CD1c-positive myeloid dendritic cell (primary cell): Measurements from ENCODE around the gene PHACTR3.
"Not testable (repeated sequence)": the region's sequence is repeated elsewhere in the genome, so short reads cannot be mapped to it uniquely, and the experiment has no call there.

Experiments used
- DNase-seq: peaks from one replicate; pipeline ENCODE4 v3.0.0-alpha.2; 2016; ENCODE audit errors: extremely low spot score

The PHACTR3 gene

DNA sequence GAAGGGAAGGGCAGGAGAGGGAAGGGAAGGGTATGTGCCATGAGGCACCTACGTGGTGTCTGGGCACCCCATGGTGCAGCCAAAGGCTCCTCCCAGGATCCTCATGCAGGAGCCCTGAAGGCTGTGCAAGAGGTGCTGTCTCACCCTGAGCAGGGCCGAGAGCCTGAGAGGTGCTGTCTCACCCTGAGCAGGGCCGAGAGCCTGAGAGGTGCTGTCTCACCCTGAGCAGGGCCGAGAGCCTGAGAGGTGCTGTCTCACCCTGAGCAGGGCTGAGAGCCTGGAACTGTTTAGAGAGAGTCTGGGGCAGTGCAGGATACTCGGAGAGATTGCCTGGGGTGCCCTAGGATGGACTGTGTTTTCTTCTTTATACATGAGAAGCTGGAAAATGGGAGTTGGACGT, 14.2 kb downstream of the PHACTR3 start:
- not testable (repeated sequence) for DNase-seq

DNA sequence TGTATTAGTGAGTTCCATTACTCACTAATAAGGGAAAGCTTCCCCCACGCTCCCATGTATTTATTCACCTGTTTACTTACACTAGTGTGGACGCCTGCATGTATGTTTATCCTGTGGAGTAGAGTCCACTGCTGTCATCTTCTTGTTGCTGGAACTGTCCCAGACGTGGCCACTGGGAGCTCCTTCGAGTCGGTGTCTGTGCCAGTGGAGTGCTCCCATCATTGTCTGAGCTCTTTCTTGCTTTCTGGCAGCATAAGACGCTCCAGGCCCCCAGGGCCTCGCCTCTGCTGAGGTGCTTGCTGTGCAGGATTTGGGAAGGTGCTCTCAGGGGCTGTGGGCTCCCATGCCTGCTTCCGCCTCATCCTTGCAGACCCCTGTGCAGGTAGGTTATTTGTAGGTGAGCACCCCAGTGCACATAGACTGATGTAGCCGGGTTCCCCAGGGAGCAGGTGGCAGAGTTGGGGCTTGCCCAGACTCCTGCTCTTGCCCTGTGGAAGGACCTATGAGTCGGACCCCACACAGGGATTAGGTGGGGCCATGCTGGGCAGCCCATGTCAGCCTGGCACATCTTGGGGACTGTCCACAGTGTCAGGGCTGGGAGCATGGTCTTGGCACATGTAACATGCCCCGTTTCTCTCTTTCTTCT, 16.6 kb downstream of the PHACTR3 start:
- no peak for DNase-seq

DNA sequence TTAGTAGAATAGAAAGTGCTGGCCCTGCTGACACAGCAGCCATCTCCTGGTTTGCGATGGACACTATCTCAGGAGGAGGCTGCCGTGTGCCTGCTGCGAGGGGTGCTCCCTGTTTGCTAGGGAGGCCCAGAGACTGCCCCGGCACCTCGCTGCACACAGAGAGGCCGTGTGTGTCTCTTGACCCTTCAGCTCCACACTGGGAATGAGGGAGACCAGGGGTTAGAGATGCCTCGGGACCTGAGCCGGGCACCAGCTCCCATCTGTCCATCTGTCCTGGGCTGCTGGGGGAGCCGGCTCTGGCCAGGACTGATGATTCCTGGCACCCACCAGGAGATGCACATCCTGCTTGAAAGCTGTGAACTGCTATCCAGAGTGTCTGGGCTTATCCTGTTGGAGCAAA, 18.2 kb downstream of the PHACTR3 start:
- no peak for DNase-seq

DNA sequence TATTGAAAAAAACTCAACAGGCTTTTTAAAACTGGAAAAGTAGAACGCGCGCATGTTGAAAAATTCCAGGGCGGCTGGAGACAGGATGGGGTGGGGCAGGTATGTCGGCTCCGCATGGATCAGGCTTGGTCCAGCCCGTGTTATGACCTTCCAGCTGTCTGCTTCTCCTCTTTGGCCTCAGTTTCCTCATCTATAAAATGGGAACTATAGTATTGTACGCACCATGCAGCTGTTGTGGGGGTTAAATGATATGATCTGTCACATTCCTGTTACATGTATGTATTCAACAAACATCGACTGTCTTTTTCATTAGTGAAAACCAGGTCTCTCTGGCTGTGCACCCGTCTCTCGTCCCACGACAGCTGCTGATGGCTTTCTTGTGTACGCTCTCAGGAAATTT, 18.8 kb downstream of the PHACTR3 start:
- no peak for DNase-seq

DNA sequence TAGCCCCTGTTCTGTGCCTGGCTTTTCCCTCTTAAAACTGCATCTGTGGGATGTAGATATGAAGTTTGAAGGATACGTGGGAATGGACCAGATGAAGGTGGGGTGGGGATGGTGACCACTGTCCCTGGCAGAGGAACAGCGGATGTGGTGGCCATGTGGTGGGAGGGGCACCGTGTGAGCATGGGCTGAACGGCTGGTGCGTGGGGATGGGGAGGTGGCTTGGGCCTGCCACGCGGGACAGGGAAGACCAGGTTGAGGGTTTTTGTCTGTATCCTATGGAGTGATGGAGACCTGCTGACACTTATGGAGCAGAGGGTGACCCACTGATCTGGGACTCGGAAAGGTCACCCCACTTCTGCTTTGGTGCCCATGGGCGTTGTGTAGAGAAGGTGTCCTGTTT, 19.2 kb downstream of the PHACTR3 start:
- DNase-seq: no peak

DNA sequence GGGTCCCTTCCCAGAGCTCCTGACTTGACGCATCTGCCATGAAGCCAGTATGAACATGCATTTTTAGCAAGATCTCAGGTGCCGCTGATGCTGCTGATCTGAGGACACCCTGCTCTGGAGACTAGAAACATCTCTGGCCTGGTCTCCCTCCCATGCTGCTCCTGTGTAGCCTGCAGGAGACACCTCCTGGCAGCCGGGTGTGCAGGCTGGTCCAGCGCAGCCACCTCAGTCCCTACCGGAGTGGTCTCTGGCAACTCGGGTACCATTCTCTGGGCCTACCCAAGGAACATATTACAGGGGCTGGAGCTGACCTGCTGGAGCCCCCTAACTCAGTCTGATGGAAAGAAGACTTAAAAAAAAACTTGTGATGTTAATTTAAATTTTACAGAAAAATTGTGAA, 20.1 kb downstream of the PHACTR3 start:
- DNase-seq: no peak

DNA sequence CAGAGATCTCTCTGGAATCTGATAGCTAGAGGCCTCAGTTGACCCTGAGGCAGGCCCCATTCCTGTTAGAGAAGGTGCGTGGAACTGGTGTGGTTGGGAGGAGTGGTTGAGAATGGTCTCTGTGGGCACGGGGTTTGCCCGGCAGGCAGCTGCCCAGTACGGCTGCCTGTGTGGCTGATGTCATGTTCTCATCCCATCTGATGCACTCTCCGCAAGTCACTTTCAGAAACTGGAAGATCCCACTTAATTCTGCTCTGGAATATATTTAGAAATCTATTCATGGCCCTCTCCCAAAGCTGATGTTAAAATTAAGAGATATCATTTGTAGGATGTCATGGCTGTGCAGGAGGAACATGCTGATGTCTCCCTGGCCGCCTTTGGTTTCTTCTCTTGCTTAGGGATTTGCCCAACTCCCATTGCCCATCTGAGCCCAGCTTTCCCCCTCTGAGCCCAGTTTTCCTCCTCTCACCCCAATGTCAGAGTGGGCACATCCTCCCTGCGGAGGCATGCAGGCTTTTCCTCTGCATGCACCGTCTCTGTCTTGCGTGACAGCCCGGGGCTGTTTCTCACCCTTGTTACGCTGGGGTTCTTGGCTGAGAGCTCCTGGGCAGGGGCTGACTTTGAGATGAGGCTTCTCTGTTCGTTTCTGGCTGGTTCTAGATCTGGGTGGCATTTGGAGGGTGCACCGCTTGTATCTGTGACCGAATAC, 21.0 kb downstream of the PHACTR3 start:
- DNase-seq: no peak

DNA sequence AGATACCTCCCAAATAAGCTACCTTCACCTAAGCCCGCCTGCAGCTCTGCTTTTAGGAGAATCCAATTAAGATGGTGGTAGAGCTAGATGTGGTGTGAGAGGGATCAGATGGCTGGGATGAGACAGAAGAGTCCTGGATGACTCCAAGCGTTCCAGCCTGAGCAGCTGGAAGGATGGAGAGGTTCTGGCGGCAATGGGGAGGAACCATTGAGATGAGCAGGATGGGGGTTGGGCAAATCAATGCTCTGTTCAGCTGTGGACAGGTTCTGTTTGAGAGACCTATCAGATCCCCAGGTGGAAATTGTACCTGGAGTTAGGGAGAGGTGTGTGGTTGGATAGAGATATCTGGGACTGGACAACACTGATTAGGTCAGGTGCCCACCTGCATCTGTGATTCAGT, 23.0 kb downstream of the PHACTR3 start:
- DNase-seq: no peak

DNA sequence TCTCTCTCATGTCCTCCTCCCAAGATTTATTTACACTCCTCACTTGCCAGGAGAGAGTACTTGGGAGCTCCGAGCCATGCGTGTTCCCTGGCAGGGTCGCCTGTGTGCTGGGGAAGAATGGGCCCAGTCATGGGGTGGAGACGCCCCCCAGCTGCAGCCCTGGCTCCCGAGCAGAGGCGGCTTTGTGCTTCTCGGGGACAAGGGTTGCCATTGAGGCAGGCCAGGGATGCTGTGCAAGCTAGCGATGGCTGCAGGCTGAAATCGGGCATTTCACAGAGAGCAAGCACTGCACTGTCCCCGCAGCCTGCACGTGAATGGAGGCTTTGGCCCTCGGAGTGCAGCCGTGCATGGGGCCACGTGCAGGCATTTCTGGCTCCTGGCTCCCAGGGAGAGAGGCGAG, 23.8 kb downstream of the PHACTR3 start:
- no peak for DNase-seq

DNA sequence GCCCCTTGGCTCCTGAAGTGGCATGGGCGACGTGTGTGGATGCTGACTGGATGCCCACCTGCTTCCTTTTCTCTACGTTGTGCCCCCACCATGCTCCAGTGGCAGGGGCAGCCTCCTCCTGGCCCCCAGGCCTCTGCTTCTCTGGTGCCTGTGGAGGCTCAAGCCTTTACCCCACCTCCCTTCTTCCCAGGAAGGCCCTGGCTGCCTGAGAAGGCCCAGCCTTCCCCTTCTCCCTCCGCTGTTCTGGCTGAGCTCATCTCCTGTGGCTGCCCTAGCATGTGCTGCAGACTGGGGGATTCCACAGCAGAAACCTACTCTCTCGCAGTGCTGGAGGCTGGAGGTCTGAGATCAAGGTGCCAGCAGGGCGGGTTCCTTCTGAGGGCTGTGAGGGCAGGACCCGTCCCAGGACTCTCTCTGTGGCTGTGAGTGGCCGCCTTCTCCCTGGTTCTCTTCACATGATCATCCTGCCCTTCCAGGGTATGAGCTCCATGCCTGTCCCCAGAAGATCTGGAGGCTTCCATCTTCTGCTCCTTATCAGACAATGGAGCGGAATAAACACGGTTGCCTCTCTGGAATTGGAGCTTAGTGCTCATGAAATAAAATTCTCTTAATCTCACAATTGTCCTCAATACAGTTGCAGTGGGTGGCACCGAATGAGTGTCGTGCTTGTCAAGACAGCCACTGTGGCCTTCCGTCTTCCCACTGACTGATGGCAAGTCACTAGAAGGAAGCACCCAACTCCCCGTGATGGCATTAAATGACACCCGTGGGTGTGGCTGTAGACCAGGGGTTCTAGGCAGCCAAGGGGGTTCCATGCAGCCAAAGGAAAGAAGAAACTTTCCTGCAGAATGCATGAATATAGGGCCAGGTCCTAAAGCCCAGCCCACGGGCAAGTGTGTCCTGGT, 25.1 kb downstream of the PHACTR3 start:
- no peak for DNase-seq

DNA sequence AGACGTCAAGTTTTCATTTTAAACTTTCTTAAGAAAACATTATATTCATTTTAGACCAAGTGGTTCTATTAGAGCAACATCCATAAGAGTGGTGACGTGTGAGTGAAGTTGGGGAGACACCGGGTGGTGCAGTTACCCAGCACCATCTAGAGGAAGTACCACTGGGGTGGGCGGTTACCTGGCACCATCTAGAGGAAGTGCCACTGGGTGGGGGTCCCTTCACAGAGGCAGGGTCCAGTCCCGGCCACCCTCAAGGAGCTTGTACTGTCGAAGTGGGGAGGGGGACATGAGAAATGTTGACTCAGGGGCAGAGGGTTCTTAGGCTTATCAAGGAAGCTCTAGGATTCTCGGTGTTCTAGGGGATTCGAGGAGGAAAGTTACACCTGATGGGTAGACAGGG, 26.2 kb downstream of the PHACTR3 start:
- DNase-seq: no peak

DNA sequence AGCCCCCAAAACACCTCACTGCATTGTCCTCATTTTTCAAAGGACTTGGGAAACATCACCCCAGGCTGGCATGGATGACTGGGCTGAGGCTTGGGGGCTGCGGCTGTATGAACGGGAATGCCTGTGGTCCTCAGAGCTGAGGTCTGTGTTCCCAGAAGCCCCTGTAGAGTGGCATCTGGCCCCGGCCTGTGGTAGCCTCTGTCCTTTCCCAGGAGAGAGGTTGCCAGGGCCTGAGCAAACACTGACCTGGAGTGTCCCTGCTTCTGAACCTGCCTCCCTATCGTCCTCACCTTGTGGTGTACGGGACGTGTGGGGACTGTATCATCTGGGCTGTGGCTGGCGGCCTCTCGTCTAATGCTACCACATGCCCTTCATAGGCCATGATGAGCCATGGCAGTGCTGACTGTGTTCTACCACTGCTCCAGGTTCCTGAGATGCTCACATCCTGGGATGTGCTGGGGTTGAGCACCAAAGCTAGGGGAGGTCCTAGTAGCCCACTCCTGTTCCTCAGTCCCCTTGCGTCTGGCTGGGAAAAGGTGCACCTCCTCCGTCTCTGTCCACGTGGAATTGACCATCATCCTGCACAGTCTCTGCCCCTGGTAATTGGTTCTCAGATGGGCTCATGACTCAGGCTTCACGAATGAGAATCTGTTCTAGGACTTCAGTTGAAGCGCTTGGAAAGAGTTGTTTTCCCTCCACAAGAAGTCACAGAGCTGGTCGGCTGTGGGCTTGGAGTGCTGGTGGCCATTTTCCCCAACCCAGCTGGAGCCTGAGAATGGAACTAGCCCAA, 27.6 kb downstream of the PHACTR3 start:
- no peak for DNase-seq

DNA sequence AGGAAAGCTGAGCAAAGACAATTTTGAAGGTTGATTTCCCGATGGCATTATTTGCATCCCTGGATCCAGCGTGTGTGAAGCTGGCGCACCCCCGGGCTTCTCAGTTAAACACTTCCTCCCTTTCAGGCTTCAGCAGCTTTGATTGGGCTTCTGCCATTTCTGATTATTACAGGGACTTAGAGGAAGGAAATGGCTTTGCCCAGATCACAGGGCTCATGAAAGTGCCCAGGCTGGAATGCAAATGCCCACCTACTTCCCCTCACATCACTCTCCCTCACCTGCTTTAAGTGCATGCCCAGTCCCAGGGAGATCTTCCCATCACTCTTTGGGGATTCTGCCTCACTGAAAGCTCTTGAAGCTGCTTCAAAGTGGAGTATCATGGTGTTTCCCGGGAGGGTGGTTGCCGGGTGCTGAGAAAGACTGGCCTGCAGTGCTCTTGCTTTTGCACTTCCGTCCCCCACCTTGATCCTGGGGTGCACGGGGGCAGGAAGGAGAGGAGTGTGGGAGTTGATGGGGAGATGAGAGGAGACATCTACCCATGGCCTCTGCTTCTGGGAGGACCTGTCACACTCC, 28.3 kb downstream of the PHACTR3 start:
- no peak for DNase-seq

DNA sequence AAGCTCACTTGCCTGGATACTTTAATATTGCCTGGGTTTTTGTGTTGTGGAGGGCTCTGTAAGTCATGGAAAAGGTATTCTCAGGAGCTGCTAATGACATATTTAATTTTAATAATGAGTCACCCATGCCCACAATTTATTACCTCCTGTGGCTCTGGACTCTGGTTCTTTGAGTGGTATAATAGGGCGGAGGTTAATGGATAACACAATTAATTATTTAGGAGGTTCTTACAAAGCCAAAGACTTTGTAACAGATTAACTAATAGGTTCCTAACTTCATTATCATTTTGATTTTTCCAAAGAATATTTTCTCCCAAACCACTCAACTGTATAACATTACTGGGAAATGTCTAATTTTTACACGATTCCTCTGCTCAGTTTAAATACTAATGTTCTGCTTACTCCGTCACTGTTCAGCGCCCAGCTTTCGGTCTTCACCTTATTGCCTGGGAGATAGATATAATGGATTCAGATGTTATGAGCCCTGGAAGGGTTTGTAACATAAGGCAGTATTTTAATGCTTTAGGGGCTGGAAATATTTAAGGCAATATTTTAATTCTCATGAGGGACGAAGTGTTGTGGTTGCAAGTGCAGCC, 29.4 kb downstream of the PHACTR3 start:
- DNase-seq: no peak

DNA sequence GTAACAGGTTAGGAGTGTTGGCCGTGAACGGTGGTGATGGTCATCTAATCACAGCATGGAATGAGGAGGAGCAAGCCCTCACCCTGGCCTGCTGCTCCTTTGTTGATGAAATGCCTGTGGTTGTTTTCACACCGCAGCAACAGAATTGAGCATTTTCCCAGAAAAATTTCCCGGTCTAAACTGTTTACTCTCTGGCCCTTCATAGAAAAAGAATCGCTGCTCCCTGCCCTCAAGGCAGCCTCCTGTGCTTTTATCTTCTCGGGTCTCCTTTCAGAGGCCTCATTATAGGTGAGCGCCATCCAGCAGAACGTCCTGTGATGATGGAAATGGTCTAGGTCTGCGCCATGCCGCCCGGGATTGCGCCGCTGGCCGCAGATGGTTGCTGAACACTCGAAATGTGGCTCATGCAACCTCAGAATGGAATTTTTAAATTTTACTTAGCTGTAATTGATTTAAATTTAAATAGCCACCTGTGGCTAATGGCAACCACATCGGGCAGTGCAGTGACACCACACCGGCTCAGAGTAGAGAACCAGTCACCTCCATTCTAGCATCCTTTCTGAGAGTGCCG, 30.2 kb downstream of the PHACTR3 start:
- no peak for DNase-seq

DNA sequence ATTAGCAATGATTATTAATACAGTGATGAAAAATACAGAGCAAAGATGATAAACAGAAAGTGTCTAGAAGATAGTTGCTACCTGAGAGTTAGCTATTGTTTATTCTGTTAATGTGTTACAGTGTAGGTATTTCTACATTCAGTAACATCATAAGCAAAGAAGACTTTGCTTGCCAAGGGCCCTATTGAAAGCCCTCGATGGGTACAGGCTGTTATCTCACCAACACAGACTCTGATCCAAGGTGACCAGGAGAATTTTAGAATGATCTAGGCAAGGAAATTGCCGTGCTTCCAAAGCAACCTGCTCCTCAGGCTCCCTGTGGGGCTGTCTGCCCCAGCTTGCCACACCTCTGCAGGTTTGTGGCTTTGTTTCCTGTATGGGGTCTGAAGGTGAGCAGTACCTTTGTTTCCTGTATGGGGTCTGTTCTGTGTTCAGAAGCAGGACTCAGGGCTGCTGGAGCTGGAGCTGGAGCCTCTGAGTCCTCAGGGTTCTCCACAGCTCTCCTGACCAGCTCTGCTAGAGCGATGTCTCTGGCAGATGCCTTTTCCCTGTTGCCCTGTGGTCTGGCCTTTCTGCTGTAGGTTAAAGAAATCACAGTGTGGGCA, 32.5 kb downstream of the PHACTR3 start:
- no peak for DNase-seq

DNA sequence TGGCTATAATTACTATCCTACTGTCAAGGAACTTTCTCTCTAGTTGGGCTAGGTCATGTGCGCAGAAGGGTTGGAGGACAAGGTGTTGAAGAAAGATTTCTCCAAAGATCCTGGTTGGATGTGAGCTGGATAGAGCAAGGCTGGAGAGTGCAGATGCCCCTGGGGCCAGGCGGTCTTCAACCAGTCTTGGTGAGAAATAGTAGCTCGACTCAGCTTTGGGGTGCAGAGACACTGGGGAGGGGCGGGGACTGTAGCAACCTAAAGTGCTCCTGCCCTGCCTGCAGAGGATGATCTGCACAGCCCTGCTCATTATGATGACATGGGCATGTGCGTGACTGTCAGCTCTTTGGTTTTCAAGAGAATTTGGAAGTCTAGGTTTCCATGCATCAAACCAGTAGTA, 35.9 kb downstream of the PHACTR3 start:
- DNase-seq: no peak

DNA sequence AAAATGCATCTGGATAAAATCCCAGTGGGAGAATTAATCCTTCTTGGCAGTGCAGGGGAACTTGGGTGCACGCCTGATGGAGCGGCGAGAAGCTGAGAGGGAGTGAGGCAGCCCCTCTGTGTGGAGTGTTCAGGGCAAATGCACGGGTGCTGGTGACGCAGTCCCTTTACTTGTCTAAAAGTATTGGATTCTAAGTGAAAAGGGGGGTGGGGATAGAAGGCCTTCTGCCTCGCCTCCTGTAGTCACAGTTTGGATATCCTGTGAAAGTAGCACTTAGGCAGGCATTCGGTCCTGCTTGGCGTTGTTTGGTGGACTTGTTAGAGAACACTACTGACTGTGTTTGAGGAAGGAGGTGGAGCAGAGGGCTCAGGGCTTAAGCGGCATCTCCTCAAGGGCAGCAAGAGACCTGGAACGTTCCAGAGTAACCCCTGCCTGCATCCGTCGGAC, 39.3 kb downstream of the PHACTR3 start:
- no peak for DNase-seq

DNA sequence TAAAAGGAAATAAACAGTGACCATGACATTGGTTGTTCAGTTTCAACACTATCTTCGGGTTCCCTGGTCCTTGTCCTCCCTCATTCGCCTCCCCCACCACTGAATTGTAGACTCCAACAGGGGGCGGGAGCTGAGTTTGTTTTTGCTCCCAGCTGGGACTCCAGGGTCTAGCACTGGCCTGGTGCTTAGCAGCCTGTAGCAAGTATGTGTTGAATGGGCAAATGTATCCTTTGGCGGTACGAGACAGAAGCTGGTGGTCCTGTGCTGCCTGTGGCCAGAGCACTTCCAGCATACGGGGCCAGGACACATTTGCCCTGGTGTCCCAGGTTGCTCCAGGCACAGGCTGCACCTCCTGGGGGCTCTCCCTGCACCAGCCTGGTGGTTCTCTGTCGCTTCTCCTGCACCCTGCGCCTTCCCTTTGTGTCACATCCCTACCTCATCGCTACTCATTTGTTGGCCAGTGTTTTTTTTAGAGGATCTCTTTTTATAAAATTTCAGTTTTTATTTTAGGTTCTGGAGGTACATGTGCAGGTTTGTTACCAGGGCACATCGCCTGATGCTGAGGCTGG, 40.1 kb downstream of the PHACTR3 start:
- DNase-seq: no peak

DNA sequence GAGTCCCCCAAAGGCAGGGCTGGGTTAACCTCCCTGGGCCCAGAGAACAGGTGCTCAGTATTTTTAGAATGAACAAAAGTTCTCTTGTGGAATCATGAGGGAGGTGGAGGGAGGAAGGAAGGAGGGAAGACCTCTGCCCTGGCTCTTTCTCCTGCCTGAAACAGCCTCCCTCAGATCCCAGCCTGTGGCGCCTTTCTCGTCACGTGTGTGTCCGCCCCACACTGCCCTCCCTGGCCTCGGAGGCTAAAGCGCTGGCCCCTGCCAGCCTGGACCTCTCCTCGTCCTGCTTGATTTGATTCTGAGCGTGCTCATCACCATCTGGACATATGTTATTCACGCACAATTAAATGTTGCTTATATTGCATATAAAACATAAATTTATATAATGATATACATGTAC, 40.9 kb downstream of the PHACTR3 start:
- DNase-seq: no peak
